HG02678 (cell line): ENCODE measurements around the gene CPSF4L.

Source experiments
- ATAC-seq: cut with Tn5 transposase; IDR thresholded peaks from one replicate; pipeline ENCODE4 v1.9.1; 2021; ENCODE audit warnings: mild to moderate bottlenecking, moderate library complexity; ENCODE audit not compliant: unreplicated experiment

The CPSF4L gene

GRCh38 chr17:73205459-73205961 is 56.2 kb downstream of the CPSF4L start:
- ATAC-seq, result no peak

GRCh38 chr17:73203788-73204479 is 57.7 kb downstream of the CPSF4L start:
- no peak for ATAC-seq

GRCh38 chr17:73203135-73203787 is 58.4 kb downstream of the CPSF4L start:
- no peak for ATAC-seq

GRCh38 chr17:73201215-73202069 is 60.2 kb downstream of the CPSF4L start:
- no peak for ATAC-seq

GRCh38 chr17:73200476-73200875 is 61.2 kb downstream of the CPSF4L start:
- no peak for ATAC-seq

- no peak for ATAC-seq
Observed at GRCh38 chr17:73199751-73200317, 61.8 kb downstream of the CPSF4L start.

GRCh38 chr17:73198930-73199260 is 62.8 kb downstream of the CPSF4L start:
- no peak for ATAC-seq
